CD14-positive monocyte (primary cell): ENCODE measurements around the gene POTEG. TPM values are rescaled to one million over a fixed set of nuclear protein-coding genes. Genes with fewer than 3 reads are reported as not detected.
"Not testable (repeated sequence)": the region's sequence is repeated elsewhere in the genome, so short reads cannot be mapped to it uniquely, and the experiment has no call there.

ENCODE experiments used
- DNase-seq, 3 donors: peaks; one replicate each; pipeline ENCODE4 v3.0.0-alpha.2; 2011 to 2022
- H2AFZ ChIP-seq: 2 replicates; pipeline ENCODE4 v1.6.0; 2012; ENCODE audit warnings: mild to moderate bottlenecking, low read depth, low read length, inconsistent platforms; ENCODE audit not compliant: insufficient read depth, poor library complexity, severe bottlenecking
- H3K27ac ChIP-seq, 2 donors: 1 replicate in 1 of 2; 2 replicates in 1 of 2; pipeline ENCODE4 v1.5.1; 2012 to 2013; ENCODE audit warnings: low read length in 2 of 2, control low read depth in 1 of 2, inconsistent platforms in 1 of 2, low read depth in 1 of 2, mild to moderate bottlenecking in 1 of 2
- H3K27me3 ChIP-seq, 2 donors: one replicate each; pipeline versions ENCODE4 v1.6.0 to v1.6.1; 2011 to 2013; ENCODE audit warnings: low read length in 2 of 2; ENCODE audit not compliant: control insufficient read depth in 2 of 2, insufficient read depth in 2 of 2
- H3K36me3 ChIP-seq, 2 donors: replicated peaks in 1 of 2; 1 replicate in 1 of 2; 2 replicates in 1 of 2; pipeline versions ENCODE4 v1.5.1 to v1.6.1; 2012 to 2013; ENCODE audit warnings: low read length in 2 of 2, control low read depth in 1 of 2, inconsistent platforms in 1 of 2, mild to moderate bottlenecking in 1 of 2; ENCODE audit not compliant: insufficient read depth in 2 of 2, control insufficient read depth in 1 of 2
- H3K4me1 ChIP-seq, 2 donors: 1 replicate in 1 of 2; 2 replicates in 1 of 2; pipeline versions ENCODE4 v1.5.1 to v1.6.1; 2012 to 2013; ENCODE audit warnings: low read length in 2 of 2, control low read depth in 1 of 2, inconsistent platforms in 1 of 2, mild to moderate bottlenecking in 1 of 2, moderate library complexity in 1 of 2; ENCODE audit not compliant: insufficient read depth in 2 of 2, control insufficient read depth in 1 of 2
- H3K4me2 ChIP-seq: replicated peaks from 2 replicates; pipeline ENCODE3; 2012; ENCODE audit warnings: low read length, moderate library complexity, mild to moderate bottlenecking; ENCODE audit not compliant: poor library complexity, severe bottlenecking; ENCODE audit errors: extremely low read depth
- H3K4me3 ChIP-seq, 3 experiments: fragments of 200-600 bp in 1 of 3; sonication (generic) in 1 of 3; replicated peaks in 1 of 3; 1 replicate in 2 of 3; 2 replicates in 1 of 3; pipeline ENCODE4 v1.5.1; 2011 to 2013; ENCODE audit warnings: low read length in 3 of 3, mild to moderate bottlenecking in 3 of 3, control low read depth in 2 of 3, low read depth in 2 of 3, inconsistent platforms in 1 of 3, moderate library complexity in 1 of 3
- H3K79me2 ChIP-seq: 2 replicates; pipeline ENCODE4 v1.6.0; 2012; ENCODE audit warnings: mild to moderate bottlenecking, control low read depth, inconsistent platforms, low read length, moderate library complexity; ENCODE audit not compliant: insufficient read depth
- H3K9ac ChIP-seq: 2 replicates; pipeline ENCODE4 v1.6.0; 2017; ENCODE audit warnings: low read length, mild to moderate bottlenecking; ENCODE audit not compliant: insufficient read depth, poor library complexity, severe bottlenecking
- H3K9me3 ChIP-seq, 2 donors: replicated peaks in 1 of 2; 1 replicate in 1 of 2; 2 replicates in 1 of 2; pipeline versions ENCODE4 v1.5.1 to v1.6.1; 2012 to 2013; ENCODE audit warnings: low read length in 2 of 2, control low read depth in 1 of 2; ENCODE audit not compliant: control insufficient read depth in 1 of 2, insufficient read depth in 1 of 2
- H4K20me1 ChIP-seq: 2 replicates; pipeline ENCODE4 v1.6.0; 2012; ENCODE audit warnings: mild to moderate bottlenecking, low read length, control low read depth, moderate library complexity; ENCODE audit not compliant: insufficient read depth
- H3K27ac Mint-ChIP-seq, 7 donors: one replicate each; pipeline ENCODE4 v1.8.0; 2020; ENCODE audit warnings: mild to moderate bottlenecking in 7 of 7, mixed read lengths in 7 of 7, moderate library complexity in 6 of 7, inconsistent platforms in 2 of 7
- H3K27me3 Mint-ChIP-seq, 3 donors: one replicate each; pipeline ENCODE4 v1.8.0; 2021 to 2022; ENCODE audit warnings: low read depth in 3 of 3, mild to moderate bottlenecking in 3 of 3, mixed read lengths in 3 of 3, moderate library complexity in 3 of 3, inconsistent platforms in 1 of 3
- H3K36me3 Mint-ChIP-seq, 2 donors: one replicate each; pipeline ENCODE4 v1.8.0; 2020; ENCODE audit warnings: mixed read lengths in 2 of 2, inconsistent platforms in 1 of 2, mild to moderate bottlenecking in 1 of 2
- H3K4me1 Mint-ChIP-seq: one replicate; pipeline ENCODE4 v1.8.0; 2020; ENCODE audit warnings: mild to moderate bottlenecking, mixed read lengths
- H3K4me3 Mint-ChIP-seq, 2 donors: one replicate each; pipeline ENCODE4 v1.8.0; 2020; ENCODE audit warnings: mild to moderate bottlenecking in 2 of 2, mixed read lengths in 2 of 2, moderate library complexity in 1 of 2
- H3K9me3 Mint-ChIP-seq, 7 donors: one replicate each; pipeline ENCODE4 v1.8.0; 2020 to 2022; ENCODE audit warnings: mixed read lengths in 7 of 7, mild to moderate bottlenecking in 6 of 7, moderate library complexity in 6 of 7, inconsistent platforms in 2 of 7
- WGBS: methylation state at CpG from one replicate; pipeline ENCODE4 v1.1.5; 2013; ENCODE audit warnings: missing lambda C conversion rate; ENCODE audit not compliant: insufficient coverage; 5-methylcytosine and 5-hydroxymethylcytosine counted together
- intact Hi-C, 2 donors: fragments of 100-400 bp; cut with micrococcal nuclease; formaldehyde crosslinking; loops; one replicate each; pipeline versions ENCODE4 v1.15.0 to v1.15.1; 2023
- polyA plus RNA-seq, 3 donors: library from polyadenylated mRNA; depleted of rRNA in 1 of 3; unstranded in 2 of 3; stranded (reverse) in 1 of 3; fragments of 300-500 nt in 2 of 3; fragments of >200 nt in 1 of 3; fragmentation: Illumina TruSeq in 2 of 3; gene quantifications; 1 replicate in 2 of 3; 2 replicates in 1 of 3; pipeline ENCODE4 v1.2.3, GENCODE V29; 2012 to 2021

The POTEG gene
- polyA plus RNA-seq, 3 donors = not detected

DNA sequence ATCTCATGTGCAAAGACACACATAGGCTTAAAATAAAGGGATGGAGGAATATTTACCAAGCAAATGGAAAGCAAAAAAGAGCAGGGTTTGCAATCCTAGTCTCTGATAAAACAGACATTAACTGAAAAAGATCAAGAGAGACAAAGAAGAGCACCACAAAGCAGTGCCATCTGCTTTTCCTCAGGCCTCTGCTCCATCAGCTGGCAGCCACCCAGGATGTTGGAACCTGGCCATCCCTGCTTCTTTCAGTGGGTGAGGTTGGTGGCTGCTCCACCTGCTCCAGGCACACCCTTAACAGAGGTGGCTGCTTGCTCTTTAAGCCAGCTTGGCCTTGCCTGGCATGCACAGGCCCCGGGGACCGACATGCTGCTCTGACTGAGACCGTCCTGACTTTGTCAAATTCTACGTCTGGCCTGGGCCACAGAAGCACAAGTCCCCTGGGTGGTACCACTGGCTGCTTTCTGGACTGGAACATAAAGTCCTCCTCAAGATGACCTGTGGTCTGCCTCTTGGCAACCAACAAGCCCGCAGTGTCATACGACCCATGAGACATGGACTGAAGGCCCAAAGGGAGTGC is 51.0 kb downstream of the POTEG start:
- H3K4me2 ChIP-seq, H3K9me3 Mint-ChIP-seq, DNase-seq, H3K27me3 ChIP-seq, H3K27me3 Mint-ChIP-seq, H2AFZ ChIP-seq, H3K27ac Mint-ChIP-seq, H4K20me1 ChIP-seq, H3K4me1 Mint-ChIP-seq, H3K27ac ChIP-seq, intact Hi-C loops, H3K4me3 Mint-ChIP-seq, H3K4me3 ChIP-seq, H3K79me2 ChIP-seq, H3K4me1 ChIP-seq, H3K9ac ChIP-seq, H3K9me3 ChIP-seq, H3K36me3 Mint-ChIP-seq, H3K36me3 ChIP-seq: not testable (repeated sequence)
- no CpG with 5 or more reads among the region's 6 CpGs for WGBS

DNA sequence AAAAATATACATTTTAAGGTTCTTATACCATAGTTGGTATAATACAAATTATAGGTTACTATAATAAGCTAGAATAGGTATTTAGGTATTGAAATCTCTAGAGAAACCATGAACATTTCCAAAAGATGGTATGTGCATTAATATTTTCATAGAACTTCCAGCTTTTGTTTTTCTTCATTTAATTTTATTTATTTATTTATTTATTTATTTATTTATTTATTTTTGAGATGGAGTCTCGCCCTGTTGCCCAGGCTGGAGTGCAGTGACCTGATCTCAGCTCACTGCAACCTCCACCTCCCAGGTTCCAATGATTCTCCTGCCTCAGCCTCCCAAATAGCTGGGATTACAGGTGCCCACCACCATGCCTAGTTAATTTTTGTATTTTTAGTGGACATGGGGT is 54.0 kb downstream of the POTEG start:
- H3K36me3 ChIP-seq, H3K4me1 ChIP-seq, H2AFZ ChIP-seq, H3K4me3 Mint-ChIP-seq, DNase-seq, H3K36me3 Mint-ChIP-seq, H3K9me3 ChIP-seq, H3K4me1 Mint-ChIP-seq, H3K79me2 ChIP-seq, H3K9me3 Mint-ChIP-seq, intact Hi-C loops, H3K27me3 ChIP-seq, H3K9ac ChIP-seq, H3K27ac Mint-ChIP-seq, H3K27me3 Mint-ChIP-seq, H3K27ac ChIP-seq, H3K4me2 ChIP-seq, H4K20me1 ChIP-seq, H3K4me3 ChIP-seq: not testable (repeated sequence)
- no CpG with 5 or more reads among the region's 1 CpG for WGBS

GRCh38 chr14:19374451-19374903 is 59.7 kb downstream of the POTEG start:
- H3K4me1 Mint-ChIP-seq, H3K27me3 Mint-ChIP-seq, H3K27me3 ChIP-seq, H3K9ac ChIP-seq, DNase-seq, H3K36me3 ChIP-seq, H3K4me1 ChIP-seq, H4K20me1 ChIP-seq, intact Hi-C loops, H3K4me3 Mint-ChIP-seq, H3K27ac ChIP-seq, H3K4me3 ChIP-seq, H3K79me2 ChIP-seq, H2AFZ ChIP-seq, H3K4me2 ChIP-seq, H3K27ac Mint-ChIP-seq, H3K9me3 ChIP-seq, H3K36me3 Mint-ChIP-seq: not testable (repeated sequence)
- H3K9me3 Mint-ChIP-seq = peaks cover 5 to 11% (median 6%) of the 10 kb centered on the region in 7 donors
- 89% methylated on average over 6 of the region's 13 CpGs for WGBS

- H3K4me1 ChIP-seq, H3K27me3 ChIP-seq, H3K79me2 ChIP-seq, H3K4me3 Mint-ChIP-seq, H3K9me3 ChIP-seq, H3K36me3 ChIP-seq, H3K27ac Mint-ChIP-seq, H3K4me2 ChIP-seq, H3K4me3 ChIP-seq, H3K27ac ChIP-seq, H4K20me1 ChIP-seq, H2AFZ ChIP-seq, H3K27me3 Mint-ChIP-seq, DNase-seq, intact Hi-C loops, H3K36me3 Mint-ChIP-seq, H3K9ac ChIP-seq, H3K4me1 Mint-ChIP-seq: not testable (repeated sequence)
- WGBS = 67% methylated on average over 45 of the region's 49 CpGs
- H3K9me3 Mint-ChIP-seq = peaks cover 5 to 11% (median 6%) of the 10 kb centered on the region in 7 donors
Measured at GRCh38 chr14:19372813-19373500, 61.2 kb downstream of the POTEG start.
